NK-92 (cell line): ENCODE data around the gene VANGL2.
"Not testable (repeated sequence)": the region's sequence is repeated elsewhere in the genome, so short reads cannot be mapped to it uniquely, and the experiment has no call there.

Source experiments
- DNase-seq: peaks from one replicate; lab custom pipeline; 2025; ENCODE audit not compliant: unreplicated experiment; lab: John Stamatoyannopoulos, UW

Gene VANGL2

DNA sequence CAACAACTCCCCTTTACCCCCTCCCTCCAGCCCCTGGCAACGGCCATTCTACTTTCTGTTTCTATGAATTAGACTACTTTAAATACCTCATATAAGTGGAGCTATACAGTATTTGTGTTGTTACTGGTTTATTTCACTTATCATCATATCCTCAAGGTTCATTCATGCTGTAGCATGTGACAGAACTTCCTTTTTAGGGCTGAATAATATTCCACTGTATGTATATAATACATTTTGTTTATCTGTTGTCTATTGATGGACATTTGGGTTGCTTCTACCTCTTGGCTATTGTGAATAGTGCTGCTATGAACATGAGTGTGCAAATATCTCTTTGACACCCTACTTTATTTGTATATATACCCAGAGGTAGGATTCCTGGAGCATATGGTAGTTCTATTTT lies 31.3 kb upstream of the VANGL2 start:
- DNase-seq, result no peak

DNA sequence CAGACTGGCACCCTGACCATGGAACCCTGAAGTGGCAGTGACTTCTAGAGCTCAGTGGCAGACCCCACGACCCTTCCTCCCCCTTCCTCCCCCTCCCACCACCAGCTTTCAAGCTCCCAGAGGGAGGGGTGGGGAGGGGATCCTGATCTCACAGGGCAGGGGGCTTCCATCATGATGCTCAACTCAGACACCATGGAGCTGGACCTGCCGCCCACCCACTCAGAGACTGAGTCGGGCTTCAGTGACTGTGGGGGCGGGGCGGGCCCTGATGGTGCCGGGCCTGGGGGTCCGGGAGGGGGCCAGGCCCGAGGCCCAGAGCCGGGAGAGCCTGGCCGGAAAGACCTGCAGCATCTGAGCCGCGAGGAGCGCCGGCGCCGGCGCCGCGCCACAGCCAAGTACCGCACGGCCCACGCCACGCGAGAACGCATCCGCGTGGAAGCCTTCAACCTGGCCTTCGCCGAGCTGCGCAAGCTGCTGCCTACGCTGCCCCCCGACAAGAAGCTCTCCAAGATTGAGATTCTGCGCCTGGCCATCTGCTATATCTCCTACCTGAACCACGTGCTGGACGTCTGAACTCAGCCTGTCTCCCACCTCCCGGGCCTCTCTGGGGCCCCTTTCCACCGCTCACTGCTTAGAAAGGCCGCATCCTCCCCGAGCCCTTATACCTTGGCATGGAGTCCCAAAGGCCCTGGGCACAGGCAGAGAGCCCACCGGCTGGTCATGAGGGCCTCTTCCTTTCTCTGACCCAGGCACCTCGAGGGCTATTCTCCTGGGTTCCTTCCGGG lies 29.6 kb upstream of the VANGL2 start:
- no peak for DNase-seq

DNA sequence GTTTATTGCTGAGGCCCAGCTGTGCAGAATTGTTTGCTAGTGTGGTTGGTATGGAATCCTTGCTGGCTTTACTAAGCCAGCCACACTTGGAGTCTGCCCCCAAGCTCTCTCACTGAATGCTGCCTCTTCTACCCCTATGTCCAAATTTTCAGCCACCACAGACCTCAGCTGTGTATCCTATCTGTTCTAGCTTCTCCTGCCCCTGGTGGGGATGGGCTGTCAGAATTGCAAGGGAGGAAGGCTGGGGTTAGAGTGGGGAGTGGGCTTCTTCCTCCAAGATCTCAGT lies 29.1 kb upstream of the VANGL2 start:
- no peak for DNase-seq

DNA sequence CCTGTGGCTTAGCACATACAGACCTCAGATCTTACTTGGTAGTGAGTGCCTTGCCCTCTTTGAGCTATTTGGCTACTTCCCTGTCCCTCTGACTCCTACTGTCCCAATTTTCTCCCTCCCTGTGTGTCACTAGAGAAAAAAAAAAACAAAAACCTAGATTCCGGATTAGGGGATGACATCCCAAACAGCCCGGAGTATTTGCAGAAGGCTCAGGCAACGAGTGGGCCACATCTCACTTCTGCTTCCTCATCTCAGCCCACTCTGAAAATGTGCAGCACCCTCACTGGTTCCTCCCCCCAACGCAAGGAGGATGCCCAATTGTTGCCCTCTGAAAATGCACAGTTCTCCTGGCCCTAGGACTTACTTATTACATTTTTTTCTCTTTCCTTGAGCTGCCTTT lies 28.6 kb upstream of the VANGL2 start:
- no peak for DNase-seq

DNA sequence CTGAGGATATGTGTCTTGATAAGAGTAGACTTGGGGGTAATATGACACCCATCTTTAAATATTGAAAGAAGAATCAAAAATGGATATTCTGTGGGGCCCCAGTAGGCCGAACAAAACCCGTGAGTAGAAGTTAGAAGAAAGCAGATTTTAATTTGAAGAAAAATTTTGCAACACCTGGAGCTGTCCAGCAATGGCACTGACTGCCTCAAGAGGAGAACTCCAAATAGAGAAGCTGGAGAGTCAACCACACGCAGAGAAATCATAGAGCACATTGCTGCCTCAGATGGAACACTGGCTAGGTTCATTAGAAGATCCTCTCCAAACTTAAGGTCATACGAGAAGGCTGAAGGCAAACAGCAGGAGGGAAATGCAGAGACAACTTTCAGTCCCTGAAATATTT lies 26.7 kb upstream of the VANGL2 start:
- DNase-seq, result no peak

DNA sequence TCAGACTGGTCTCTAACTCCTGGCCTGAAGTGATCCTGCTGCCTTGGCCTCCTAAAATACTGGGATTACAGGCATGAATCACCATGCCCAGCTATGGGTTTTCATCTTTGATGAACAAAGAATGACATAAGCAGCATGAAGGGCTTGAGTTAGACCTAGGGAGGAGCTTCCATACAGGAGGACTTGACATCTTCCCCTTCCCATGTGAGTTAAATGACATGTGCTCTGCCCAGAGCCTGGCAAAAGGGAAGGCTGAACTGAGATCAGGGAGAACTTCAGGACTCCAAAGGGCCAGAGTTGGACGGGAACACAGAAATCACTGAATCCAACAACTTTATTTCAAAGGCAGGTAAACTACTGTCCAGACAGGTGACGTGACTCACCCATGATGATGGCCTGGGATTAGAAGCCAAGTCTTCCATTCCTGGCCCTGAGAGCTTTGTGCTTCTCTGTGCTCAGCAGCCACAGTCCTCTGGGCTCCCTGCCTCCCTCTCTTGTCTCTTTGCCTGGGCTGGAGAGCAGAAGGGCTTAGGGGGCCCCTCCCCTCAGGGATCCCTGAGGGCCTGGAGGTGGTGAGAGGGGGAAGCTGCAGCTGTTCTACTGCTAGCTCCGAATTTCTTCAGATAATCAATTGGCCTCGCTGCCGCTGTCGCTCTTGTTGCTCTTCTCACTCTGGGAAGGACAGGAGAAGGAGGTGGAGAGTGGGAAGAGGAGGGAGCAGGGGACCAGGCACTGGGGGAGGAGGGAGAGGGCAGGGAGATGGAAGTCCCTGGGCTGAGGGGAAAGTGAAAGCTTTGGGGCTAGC lies 25.9 kb upstream of the VANGL2 start:
- DNase-seq, result no peak

DNA sequence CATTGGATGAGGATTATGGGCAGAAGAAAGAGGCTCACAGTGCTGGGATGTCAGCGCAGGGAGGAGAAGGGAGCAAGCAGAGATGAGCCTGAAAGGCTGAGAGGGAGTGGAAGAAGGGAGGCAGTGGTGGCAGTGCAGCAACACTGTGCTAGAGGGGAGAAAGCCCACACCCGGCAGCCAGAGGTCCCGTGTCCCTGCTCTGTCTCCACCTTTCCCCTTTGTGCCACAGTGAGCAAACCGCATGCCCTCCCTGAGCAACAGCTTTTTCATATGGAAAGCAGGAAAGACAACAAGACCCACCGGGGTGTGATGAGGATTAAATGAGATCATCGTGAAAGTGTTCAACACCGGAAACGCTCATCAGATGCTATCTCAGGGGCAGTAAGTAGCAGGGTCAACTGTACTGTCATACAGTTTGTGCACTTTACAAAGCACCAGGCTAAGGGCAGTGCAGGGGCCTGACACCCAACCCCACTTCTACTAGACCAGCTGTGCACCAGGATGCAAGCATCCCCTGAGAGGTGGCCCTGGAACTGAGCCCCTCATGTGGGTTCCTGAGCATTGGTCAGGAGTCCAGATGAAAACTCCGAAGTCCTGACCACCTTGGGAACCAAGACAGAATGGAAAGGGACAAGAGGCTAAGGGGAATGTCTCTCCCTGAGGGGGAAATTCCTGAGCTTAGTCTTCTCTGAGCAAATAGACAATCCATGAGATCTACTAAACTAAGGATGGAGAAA lies 24.4 kb upstream of the VANGL2 start:
- DNase-seq, result no peak

DNA sequence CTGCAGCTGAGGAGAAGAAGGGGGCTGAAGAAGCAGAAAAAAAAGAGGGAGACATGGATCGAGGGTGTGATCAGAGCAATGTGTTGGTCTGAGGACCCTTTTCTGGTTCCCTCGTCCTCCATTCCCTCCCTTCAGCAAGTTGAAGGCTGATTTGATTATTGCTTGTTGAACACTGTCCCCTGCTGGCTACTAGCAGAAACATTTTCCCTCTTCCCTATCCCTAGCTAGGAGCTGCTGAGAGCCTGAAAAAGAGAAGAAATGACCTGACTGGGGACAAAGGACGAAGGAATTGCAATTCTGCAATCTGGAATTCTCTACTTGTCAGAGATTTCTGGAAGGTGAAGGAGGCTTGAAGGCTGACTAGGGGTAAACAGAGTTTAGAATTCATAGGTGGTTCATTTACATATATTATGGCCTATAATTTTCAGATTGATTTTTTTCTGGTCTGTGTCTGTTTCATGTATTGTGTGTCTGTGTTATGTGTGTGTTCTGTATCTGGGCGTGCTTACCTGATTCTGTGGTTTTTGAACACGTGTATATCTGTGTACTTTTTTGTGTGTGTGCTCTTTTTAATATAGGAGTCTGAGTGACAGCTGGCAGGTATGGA lies 23.7 kb upstream of the VANGL2 start:
- DNase-seq, result no peak

DNA sequence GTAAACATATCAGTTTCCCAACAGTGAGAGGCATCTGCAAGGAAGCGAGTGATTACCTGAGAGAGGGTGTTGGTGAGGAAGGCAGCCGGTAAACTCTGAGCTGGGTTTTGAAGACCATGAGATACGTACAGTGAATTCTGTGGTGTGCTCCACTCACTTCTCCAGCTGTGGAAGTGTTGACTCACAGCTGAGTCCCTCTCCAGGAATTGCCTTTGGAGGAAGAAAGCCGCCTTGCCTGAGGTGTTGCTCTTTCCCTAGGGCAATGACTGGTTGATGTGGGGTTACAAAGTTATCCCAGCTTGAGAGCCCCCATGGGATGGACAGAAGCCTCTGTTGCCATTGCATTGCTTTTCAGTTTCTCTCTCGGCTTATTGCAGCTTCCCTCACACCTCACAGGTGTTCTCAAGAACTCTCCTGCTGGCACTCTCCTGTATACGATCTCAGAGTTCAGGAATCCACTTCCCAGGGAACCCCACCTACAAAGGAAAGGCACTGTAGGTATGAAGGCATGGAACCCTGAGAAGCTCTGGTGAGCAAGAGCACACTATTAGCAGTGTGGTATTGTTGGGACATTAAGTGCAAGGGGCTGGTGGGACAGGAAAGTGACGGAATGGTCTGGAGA lies 22.7 kb upstream of the VANGL2 start:
- no peak for DNase-seq

DNA sequence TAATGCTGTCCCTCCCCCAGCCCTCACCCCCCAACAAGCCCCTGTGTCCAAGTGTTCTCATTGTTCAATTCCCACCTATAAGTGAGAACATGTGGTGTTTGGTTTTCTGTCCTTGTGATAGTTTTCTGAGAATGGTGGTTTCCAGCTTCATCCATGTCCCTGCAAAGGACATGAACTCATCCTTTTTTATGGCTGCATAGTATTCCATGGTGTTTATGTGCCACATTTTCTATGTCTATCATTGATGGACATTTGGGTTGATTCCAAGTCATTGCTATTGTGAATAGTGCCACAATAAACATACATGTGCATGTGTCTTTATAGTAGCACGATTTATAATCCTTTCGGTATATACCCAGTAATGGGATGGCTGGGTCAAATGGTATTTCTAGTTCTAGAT lies 15.6 kb upstream of the VANGL2 start:
- not testable (repeated sequence) for DNase-seq

DNA sequence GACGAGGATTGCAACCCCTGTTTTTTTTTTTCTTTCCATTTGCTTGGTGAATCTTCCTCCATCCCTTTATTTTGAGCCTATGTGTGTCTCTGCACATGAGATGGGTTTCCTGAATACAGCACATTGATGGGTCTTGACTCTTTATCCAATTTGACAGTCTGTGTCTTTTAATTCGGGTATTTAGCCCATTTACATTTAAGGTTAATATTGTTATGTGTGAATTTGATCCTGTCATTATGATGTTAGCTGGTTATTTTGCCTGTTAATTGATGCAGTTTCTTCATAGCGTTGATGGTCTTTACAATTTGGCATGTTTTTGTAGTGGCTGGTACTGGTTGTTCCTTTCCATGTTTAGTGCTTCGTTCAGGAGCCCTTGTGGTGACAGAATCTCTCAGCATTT lies 12.0 kb upstream of the VANGL2 start:
- not testable (repeated sequence) for DNase-seq

DNA sequence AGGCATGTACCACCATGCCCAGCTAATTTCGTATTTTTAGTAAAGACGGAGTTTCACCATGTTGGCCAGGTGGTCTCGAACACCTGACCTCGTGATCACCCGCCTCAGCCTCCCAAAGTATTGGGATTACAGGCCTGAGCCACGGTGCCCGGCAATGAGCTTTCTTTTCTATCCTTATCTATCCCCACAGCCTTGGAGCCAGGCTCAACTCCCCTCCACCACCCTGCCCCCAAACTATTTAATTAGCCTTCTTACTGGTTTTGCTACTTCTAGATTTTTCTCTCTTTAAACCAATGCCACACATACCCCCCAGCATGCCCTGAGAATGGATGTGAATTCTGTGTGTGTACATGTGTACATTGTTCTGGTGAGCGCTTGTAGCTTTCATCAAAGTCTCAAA lies 5.7 kb upstream of the VANGL2 start:
- no peak for DNase-seq

DNA sequence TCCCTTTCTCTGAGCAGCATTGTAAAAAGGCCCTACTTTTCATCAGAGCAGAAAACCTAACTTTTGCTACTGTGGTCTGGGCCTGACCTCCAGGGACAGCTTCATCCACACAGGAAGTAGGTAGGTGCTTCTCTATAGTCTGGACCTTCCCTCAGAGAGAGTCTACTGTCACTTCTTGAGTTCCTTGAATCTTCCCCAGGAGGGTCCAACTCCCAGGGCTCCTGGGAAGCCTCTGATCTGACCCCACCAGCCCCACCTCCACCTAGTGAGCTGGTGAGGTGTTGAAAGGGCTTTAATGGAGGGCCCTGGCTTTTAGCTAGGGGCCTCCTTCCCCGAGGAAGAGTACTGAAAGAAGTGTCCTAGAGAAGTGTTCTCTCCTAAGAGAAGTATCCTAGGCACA lies 2.7 kb upstream of the VANGL2 start:
- no peak for DNase-seq

DNA sequence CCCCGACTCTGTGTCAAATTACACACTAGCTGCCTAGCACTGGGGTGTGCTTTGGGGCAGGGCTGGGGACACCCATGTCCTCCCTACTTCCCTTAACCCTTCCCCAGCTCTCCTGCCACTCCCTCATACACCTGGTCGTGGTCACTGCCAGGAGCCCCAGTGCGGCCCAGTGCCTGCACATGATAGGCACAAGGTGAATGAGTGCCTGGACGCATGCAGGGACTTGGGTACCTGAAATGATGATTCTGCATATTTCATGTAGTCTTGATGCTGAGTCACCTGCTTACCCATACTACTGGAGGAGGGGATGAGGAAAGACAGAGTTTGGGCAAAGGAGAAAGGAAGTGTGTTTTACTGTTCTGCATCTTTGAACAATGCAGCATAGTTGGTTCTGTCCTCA lies 1.5 kb upstream of the VANGL2 start:
- DNase-seq, result no peak

DNA sequence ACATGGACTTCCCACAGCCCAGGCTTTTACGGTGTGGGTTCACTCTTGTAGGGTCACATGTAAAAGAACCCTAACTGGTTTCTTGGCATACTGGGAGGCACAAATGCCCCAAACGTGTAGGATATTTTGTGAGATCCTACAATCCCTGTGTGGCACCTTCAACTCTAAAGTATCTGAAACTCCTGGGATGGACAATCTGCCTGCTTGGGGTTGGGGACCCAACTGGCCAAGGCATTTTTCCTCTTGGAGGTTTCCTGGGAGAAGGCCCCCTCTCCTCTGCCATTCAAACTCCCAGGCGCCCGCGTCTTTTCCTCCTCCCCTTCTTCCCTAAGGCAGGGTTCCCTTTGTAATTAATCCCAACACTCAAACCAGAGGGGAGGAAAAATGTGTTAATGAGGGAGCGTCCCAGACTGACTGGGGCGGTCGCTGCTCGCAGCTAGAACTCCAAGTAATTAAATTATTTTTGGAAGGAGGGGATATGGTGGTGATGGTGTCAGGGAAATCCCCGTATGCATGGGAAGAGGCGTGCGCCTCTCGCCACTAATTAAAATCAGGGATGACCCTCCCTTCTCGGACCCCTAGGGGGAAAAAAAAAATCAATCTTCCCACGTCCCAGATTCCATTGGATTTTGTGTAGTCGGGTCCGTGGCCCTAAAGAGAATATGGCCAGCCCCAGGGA lies 681 bp upstream of the VANGL2 start:
- no peak for DNase-seq

DNA sequence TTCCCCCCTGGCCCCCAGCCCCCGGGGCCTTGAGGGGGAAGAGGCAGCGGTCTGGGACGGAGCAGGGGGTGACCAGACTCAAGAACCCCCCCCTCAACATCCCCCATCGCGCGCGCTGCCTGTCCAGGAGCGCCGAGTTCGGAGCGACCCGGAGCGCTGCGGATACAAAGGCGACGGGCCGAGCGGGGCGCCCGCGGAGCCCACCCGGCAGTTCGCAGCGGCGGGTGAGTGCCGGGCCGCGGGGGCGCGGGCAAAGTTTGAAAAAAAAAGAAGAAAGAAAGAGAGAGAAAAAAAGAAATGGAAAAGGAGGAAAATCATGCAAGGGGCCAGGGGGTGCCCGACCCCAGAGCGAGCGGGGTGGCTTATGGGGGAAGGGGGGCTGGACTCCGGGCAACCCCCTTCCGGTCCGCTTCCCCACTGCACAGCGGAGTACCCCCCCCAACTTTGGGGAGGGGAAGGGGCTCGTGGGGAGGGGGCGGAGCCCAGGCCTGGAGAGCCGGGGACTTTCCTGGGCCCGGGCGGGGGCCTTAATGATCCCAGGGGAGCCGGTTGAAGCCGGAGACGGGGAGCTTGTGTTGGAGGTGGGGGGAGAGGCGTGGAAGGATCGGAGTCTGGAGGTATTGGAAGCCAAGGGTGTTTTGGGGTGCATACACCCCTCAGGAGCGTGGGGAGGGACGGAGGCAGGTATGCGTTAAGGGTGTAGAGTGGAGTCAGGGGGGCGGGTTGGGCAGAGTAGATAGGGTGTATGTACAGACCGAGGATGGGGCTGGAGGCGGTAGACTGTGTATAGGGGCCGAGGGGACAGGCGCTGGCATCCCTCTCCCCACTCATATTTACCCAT lies 502 bp downstream of the VANGL2 start:
- no peak for DNase-seq

DNA sequence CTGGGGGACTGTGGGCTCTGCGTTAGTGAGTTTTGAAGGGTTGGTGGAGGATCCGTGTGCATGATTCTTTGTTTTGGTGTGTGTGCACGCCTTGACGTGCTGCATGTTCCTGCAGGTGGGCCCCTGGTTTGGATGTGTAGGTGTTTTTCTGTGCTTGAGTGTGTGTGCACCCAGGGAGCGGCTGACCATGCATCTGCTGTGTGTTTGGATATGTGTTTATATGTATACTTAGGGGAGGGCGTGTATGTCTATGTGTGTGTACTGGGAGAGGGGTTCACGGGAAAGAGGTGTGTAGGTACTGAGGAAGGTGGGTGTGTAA lies 1.1 kb downstream of the VANGL2 start:
- DNase-seq, result no peak

DNA sequence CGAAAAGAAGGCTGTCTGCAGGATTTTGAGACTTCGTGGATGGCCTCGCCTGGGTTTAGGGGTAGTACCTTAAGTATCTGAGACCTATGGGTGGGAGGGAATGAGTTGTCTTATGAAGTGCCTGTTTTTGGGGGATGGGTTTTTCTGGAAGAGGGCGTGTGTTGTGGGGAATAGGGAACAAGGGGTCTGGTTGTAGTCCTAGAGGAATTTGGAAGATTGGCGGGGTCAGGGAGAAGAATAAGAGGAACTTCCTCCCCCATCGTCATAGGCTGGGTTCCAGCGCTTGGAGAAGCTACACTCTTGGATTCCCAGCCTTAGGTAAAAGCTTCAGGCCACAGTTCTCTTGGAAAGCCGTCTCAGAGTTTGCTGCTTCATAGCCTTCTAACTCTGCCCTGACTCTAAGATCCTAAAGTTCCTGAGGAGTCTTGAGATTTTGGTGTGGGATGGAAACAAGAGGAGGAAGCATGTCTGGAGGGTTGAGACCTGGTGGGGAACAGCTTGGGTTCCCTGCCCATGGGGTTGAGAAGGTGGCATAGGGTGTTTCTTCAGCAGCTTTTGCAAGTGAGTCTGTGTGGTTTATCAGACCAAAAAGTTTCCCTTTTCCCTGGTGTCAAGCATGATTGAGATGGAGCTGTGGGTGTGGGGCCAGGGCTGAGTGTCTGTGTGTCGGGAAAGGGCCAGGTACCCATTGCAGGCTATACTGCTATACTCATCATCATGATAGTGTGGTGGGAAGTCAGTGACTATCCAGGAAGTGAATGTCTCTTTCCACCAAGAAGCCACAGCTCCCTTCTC lies 1.8 kb downstream of the VANGL2 start:
- DNase-seq, result no peak

DNA sequence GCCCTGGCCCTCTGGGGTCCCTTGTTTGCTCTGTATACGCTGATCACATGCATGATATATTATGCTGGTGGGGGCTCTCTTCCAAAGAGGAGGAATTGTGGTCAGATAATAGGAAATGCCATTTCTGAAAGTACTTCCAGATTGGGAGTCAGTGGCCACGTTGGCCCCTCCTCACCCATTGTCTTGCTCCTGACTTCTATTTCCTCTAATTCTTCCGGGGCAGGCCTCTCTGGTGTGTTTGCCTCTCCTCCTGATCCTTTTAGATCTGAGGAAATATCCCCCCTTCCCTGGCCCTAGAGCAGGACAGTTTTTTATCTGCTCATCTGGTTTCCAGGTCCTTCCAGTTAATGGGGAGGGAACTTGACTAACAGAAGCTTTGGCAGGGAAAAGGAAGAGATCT lies 2.9 kb downstream of the VANGL2 start:
- no peak for DNase-seq
